ENCODE results near the gene PRPH.
A peak's percentile ranks its signal among the peaks of the same experiment; 100 is the strongest.
"Not testable (repeated sequence)": the region's sequence is repeated elsewhere in the genome, so short reads cannot be mapped to it uniquely, and the experiment has no call there.

The PRPH gene

DNA sequence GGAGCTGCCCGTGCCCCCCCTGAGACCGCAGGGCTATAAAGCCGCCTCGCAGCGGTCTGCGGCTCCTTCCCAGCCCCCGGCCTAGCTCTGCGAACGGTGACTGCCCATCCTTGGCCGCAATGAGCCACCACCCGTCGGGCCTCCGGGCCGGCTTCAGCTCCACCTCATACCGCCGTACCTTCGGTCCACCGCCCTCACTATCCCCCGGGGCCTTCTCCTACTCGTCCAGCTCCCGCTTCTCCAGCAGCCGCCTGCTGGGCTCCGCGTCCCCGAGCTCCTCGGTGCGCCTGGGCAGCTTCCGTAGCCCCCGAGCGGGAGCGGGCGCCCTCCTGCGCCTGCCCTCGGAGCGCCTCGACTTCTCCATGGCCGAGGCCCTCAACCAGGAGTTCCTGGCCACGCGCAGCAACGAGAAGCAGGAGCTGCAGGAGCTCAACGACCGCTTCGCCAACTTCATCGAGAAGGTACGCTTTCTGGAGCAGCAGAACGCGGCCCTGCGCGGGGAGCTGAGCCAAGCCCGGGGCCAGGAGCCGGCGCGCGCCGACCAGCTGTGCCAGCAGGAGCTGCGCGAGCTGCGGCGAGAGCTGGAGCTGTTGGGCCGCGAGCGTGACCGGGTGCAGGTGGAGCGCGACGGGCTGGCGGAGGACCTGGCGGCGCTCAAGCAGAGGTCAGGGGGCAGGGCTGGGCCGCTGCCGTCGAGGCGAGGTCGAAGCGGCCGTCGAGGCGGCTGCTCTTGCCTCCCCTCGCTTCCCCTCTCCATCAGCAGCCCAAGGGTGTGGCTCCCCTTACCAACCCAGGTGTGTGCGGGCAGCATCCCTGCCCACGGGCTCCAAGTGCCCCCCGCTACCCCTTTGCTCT lies at the start of gene PRPH:
Gene PRPH, plus strand, starts transcription at position 66 of the 855 bp plus-strand sequence. Its CDS starts 54 bp downstream, at position 120.
- no peak for DNase-seq

GRCh38 chr12:49251357-49251756 lies 43.6 kb upstream of the PRPH start:
- no peak for DNase-seq

DNA sequence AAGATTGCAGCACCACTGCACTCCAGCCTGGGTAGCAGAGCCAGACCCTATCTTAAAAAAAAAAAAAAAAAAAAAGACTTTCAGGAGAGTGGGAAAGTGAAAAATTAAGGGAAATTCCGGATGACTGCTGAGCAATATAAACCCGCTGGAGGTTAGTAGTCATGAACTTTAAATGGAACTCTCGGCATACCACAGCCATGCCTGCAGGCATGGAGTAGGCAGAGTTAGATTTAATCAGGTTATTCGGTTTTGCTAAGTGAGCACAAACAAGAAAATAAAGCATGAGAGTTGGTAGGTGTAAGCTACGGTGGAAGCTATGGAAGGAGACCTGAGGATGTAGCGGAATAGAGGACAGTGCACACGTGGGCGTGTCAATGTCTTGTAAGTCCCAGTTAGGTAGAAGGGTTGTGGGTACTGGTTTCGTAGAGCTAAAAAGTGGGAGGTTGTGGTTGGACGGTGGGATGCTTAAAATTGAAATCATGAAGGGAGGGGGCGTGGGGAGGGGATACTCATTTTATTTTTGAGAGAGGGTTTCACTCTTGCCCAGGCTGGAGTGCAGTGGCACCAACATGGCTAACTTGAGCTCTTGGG lies 41.8 kb upstream of the PRPH start:
- DNase-seq, result peak; percentile 75

GRCh38 chr12:49255456-49255855 lies 39.5 kb upstream of the PRPH start:
- not testable (repeated sequence) for DNase-seq

DNA sequence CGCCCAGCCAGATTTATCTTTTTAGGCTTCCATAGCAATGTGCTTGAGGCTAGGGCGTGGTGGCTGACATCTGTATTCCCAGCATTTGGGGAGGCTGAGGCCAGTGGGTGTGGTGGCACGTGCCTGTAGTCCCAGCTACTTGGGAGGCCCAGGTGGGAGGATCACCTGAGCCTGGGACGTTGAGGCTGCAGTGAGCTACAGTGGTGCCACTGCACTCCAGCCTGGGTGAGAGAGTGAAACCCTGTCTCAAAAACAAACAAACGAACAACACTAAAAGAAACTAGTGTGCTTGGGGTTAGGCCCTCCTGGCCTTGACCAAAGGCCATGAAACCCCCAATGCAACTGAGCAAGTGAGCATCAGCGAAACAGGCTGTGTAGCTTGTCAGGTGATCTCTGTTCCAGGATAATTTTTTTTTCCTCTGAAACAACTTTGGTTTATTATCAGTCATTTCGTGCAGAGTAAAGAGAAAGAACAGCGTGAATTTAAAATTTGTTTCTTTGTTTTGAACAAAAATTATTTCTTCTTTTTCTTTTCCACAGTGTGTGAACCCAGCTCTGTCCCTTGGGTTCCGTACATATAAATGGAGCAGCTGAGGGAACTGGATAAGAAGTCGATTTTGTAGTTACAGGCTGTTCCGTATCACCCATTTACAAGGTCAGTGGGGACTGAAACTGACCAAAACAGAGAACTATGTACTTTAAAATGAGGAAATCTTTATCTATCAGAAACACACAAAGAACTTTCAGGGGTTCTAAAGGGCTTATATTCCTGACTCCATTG lies 38.9 kb upstream of the PRPH start:
- no peak for DNase-seq

- not testable (repeated sequence) for DNase-seq
These were observed 37.3 kb upstream of the PRPH start for GRCh38 chr12:49257508-49258184.

DNA sequence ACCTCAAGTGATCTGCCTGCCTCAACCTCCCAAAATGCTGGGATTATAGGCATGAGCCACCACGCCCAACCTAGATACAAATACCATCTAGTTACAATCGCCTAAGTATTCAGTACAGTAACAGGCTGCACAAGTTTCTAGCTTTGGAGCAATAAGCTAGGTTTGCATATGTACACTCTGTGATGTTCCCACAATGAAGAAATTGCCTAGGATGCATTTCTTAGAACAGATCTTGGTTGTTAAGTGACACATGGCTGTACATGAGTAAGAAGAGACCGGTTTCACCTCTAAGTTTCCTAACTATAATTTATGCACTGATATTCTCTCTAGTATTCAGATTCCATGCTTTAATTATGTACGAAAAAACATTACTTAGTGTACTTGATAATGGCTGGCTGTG lies 35.5 kb upstream of the PRPH start:
- DNase-seq, result no peak

DNA sequence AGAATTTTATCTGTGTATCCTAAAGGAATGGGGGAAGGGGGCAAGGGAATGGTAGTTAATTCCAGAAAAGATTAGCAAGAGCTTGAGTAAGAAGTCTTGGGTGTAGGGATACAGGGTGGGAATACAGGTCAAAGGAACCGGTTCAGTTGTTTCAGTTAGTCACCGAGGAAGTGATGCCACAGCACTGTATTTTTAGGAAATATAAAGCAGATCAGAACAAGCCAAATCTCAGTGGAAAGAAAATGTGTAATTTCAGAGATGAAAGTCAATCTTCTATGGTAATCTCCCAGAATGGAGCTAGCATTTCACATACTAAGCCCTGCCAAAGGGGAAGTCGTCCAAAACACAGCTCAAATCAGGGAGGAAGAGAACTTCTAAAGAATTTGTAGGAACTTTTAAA lies 34.8 kb upstream of the PRPH start:
- DNase-seq, result no peak

GRCh38 chr12:49260571-49261363 lies 34.2 kb upstream of the PRPH start:
- no peak for DNase-seq

DNA sequence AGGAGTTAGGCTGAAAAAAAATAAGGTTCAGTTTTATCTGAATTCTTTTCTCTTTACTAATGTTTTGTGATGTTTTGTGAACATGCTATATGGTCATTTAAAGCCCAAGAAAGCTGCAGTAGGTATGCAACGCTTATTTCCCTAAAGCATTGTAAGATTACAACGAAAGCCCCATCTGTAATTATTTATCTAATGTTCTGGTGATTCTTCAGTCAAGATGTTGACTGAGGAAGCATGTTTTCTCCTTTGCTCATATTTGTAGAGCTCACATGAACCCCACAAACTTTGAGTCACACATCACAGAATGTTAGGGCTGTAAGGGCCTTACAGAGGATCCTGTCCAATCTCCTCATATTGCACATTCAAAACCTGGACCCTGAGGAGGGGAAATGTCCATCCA lies 33.2 kb upstream of the PRPH start:
- DNase-seq, result no peak

DNA sequence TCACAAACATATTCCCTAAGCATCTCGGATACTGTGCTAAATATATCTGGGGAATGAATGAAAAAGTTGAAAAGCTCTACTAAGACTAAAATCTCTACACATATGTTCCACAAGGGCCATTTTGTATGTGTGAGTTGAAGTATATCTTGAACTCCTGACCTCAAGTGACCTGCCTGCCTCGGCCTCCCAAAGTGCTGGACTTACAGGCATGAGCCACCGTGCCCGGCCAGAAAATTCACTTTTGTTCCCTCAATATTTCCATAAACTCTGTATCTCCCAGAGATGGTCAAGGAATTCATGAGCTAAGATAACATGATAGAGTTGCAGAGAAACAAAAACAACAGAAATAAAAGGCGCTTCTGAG lies 31.6 kb upstream of the PRPH start:
- no peak for DNase-seq

DNA sequence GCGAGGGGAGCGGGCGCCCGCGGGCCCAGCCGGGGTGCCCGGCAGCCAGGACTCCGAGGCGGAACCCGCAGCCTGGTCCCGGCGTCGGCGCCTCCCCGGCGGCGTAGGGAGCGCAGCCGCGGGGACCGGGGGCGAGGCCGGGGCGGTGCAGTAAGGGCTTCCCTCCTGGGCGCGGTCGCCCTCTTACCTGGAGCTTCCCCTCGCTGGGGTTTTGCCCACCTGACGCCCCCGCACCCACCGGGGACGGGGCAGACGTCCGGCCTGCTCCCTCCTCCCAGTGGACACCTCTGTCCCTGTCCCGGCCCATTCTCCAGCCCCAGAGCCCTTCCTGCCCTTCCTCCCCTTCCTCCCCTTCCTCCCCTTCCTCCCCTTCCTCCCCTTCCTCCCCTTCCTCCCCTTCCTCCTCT lies 30.5 kb upstream of the PRPH start:
- peak; percentile 70 for DNase-seq

DNA sequence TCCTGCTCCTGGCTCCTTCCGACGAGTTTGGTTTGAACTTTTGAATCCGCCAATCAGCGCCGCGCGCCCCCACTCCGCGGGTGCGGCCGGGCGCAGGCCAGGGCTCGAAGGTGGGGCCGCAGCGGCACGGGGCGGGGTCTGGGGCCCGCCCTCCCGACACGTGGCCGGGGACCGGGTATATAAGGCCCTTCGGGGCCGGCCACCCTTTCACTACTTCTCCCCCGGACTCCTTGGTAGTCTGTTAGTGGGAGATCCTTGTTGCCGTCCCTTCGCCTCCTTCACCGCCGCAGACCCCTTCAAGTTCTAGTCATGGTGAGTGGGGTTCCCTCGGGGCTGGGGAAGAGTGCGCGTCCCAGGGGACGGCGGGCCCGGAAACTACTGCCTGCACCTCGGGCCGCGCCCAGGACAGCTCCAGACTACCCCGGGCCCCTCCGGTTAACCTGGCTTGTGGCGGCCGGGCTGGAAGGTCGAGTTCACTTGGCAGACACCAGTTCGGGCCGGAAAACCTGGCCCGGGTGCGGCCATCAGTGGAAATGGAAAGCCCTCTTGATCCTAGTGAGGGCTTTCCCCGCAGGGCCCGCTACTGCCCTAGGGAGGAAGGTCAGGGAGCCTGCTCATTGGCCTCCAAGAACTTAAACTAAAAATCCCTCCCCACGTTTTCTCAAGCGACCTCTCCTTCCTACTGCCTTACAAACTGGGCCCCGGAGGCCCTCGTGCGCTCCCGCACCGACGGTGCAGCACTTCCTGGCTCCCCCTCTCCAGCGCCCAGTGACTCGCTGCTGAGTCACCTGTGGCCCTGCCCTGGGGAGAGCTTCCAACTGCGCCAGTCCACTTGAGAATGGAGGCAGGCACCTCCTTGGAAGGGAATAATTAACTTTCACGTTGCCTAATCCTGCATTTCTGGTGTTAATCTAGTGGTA lies 29.8 kb upstream of the PRPH start, which contains the start of gene TUBA1C:
Gene TUBA1C, plus strand, starts transcription at position 210 of the 920 bp plus-strand sequence. Its CDS starts 100 bp downstream, at position 310.
- DNase-seq, result peak; percentile 98

- peak; percentile 80 for DNase-seq
These were observed 25.8 kb upstream of the PRPH start for GRCh38 chr12:49269191-49269590.

DNA sequence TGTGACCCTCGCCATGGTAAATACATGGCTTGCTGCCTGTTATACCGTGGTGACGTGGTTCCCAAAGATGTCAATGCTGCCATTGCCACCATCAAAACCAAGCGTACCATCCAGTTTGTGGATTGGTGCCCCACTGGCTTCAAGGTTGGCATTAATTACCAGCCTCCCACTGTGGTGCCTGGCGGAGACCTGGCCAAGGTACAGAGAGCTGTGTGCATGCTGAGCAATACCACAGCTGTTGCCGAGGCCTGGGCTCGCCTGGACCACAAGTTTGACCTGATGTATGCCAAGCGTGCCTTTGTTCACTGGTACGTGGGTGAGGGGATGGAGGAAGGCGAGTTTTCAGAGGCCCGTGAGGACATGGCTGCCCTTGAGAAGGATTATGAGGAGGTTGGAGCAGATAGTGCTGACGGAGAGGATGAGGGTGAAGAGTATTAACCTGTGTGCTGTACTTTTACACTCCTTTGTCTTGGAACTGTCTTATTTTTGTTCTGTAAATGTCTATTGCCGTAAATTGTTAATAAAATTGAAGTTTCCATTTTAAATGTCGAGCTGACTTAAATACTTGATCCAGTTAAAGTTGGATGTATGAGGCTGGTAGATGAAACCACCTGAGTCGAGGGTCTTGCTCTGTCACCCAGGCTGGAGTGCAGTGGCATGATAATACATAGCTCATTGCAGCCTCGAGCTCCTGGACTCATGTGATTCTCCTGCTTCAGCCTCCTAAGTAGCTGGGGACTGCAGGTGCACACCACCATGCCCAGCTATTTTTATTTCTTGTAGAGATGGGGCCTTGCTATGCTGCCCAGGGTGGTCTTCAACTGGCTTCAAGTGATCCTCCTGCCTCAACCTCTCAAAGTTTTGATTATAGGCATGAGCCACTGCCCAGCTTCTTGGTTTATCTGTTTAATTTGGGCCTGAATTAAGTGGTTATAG lies 21.9 kb upstream of the PRPH start:
- no peak for DNase-seq

DNA sequence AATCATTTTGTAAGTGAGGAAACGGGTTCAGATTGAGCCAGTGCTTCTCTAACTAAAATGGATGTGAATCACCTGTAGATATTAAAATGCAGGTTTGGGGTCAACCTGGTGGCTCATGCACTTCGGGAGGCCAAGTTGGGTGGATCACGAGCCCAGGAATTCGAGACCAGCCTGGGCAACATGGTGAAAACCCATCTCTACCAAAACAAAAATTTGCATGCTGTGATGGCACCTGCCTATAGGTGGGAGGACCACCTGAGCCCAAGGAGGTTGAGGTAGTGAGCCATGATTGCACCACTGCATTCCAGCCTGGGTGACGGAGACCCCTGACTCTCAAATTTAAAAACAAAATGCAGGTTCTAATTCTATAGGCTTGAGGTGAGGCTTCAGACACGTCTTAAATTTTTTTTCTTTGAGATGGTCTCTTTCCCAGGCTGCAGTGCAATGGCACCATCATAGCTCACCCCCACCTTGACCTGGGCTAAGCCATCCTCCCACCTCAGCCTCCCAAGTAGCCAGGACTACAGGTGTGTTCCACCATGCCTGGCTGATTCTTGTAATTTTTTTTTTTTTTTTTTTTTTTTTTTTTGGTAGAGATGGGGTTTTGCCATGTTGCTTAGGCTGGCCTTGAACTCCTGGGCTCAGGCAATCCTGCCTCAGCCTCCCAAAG lies 21.1 kb upstream of the PRPH start:
- no peak for DNase-seq

- DNase-seq, result no peak
These were observed 20.4 kb upstream of the PRPH start for GRCh38 chr12:49274396-49275069.

Measured in NCI-H226 (cell line).